GM21786 (cell line): ENCODE results near the gene PCIF1.
A peak's percentile ranks its signal among the peaks of the same experiment; 100 is the strongest.

ENCODE experiments used
- ATAC-seq: cut with Tn5 transposase; IDR thresholded peaks from one replicate; pipeline ENCODE4 v1.9.1; 2021; ENCODE audit not compliant: unreplicated experiment

PCIF1 gene

GRCh38 chr20:45964006-45964400 lies 29.5 kb downstream of the PCIF1 start:
- no peak for ATAC-seq

GRCh38 chr20:45965169-45966002 lies 30.9 kb downstream of the PCIF1 start:
- ATAC-seq: no peak

- no peak for ATAC-seq
These were observed 33.1 kb downstream of the PCIF1 start for GRCh38 chr20:45967551-45968080.

GRCh38 chr20:45968081-45968671 lies 33.7 kb downstream of the PCIF1 start:
- ATAC-seq: no peak

- no peak for ATAC-seq
These were observed 34.6 kb downstream of the PCIF1 start for GRCh38 chr20:45968801-45969711.

- ATAC-seq: no peak
These were observed 35.5 kb downstream of the PCIF1 start for GRCh38 chr20:45969712-45970634.

- peak; percentile 1 for ATAC-seq
These were observed 36.4 kb downstream of the PCIF1 start for GRCh38 chr20:45970646-45971424.

- ATAC-seq: peak; percentile 5
These were observed 36.9 kb downstream of the PCIF1 start for GRCh38 chr20:45971425-45971674.

GRCh38 chr20:45971675-45972499 lies 37.4 kb downstream of the PCIF1 start, which contains the start of gene ZNF335:
TSS of gene ZNF335 (minus strand) at chr20:45972203. CDS start at chr20:45971410, 793 bp downstream.
- peak; percentile 67 for ATAC-seq

- ATAC-seq: no peak
These were observed 38.2 kb downstream of the PCIF1 start for GRCh38 chr20:45972500-45973183.

- no peak for ATAC-seq
These were observed 40.5 kb downstream of the PCIF1 start for GRCh38 chr20:45974896-45975565.

- ATAC-seq: no peak
These were observed 41.2 kb downstream of the PCIF1 start for GRCh38 chr20:45975686-45976085.

GRCh38 chr20:45976086-45976485 lies 41.6 kb downstream of the PCIF1 start:
- ATAC-seq: no peak

GRCh38 chr20:45981261-45981660 lies 46.8 kb downstream of the PCIF1 start:
- ATAC-seq: no peak

- ATAC-seq: no peak
These were observed 48.8 kb downstream of the PCIF1 start for GRCh38 chr20:45983279-45983743.

- ATAC-seq: no peak
These were observed 51.1 kb downstream of the PCIF1 start for GRCh38 chr20:45985573-45985972.

- ATAC-seq: no peak
These were observed 52.8 kb downstream of the PCIF1 start for GRCh38 chr20:45987108-45987780.
